Glomerular endothelial cell (primary cell): ENCODE data around the gene WNT9B. TPM values are rescaled to one million over a fixed set of nuclear protein-coding genes. Genes with fewer than 3 reads are reported as not detected.

Experiments
- total RNA-seq: library from RNA; depleted of rRNA; stranded (reverse); fragments of >200 nt; gene quantifications from 2 replicates; pipeline ENCODE4 v1.2.3, GENCODE V29; 2015

Gene WNT9B
- total RNA-seq, 1 donor from 2014 or later, result not detected

Other genes with a start within 250 kb of the WNT9B start
- 0.29 and 0.47 TPM in 2 replicates for gene WNT3, start 32.9 kb upstream of the WNT9B start, total RNA-seq
- 38.9 and 44.5 TPM in 2 replicates for gene GOSR2, start 71.6 kb downstream of the WNT9B start, total RNA-seq
- gene RPRML, start 127.7 kb downstream of the WNT9B start, total RNA-seq, result not detected in 2 replicates